ENCODE data around the gene RNASE2. TPM values are rescaled to one million over a fixed set of nuclear protein-coding genes. Genes with fewer than 3 reads are reported as not detected.

The RNASE2 gene
- total RNA-seq, 4 donors from 2014 or later = 0.82 to 1.6 (median 0.91) TPM; not detected in 1

GRCh38 chr14:20998139-20998538 lies 42.9 kb downstream of the RNASE2 start:
- H3K9me3 ChIP-seq = no peaks in the 10 kb centered on the region
- H3K4me3 ChIP-seq = no peak overlapping the region
- DNase-seq = no peak
- in situ Hi-C loops (cut with MboI; ENCODE audit: low sequenced_read_pairs in 4 of 4) = loop anchor here in 2 of 4 donors (25.0 kb wide), 1 partner anchor 661 kb away; the partner anchor contains the start of genes CCNB1IP1 (in 2 of the 2) and PARP2 (in 2 of the 2)
- no peaks in the 10 kb centered on the region for H3K27me3 ChIP-seq
- no peaks in the 10 kb centered on the region for H3K4me1 ChIP-seq
- no peak for TF ChIP-seq CTCF (IDR thresholded peaks at IDR 0.05 in 4 of 5, conservative IDR thresholded peaks at IDR 0.05 in 1 of 5)
- no peak for TF ChIP-seq POLR2A (IDR thresholded peaks at IDR 0.05)
- intact Hi-C loops (cut with DNase I; ENCODE audit: low total_unique reads) = loop anchor here (10.0 kb wide), 1 partner anchor 217 kb away; no protein-coding TSS in a partner anchor
- peaks cover 0 to 43% of the 10 kb centered on the region in 2 donors for H3K36me3 ChIP-seq
- no peak for ATAC-seq
- H3K27ac ChIP-seq = no peak overlapping the region

- intact Hi-C loops (cut with DNase I; ENCODE audit: low total_unique reads) (loop anchor here (10.0 kb wide), 1 partner anchor 216 kb away; no protein-coding TSS in a partner anchor), in situ Hi-C loops (cut with MboI; ENCODE audit: low sequenced_read_pairs in 4 of 4) (loop anchor here in 2 of 4 donors (25.0 kb wide), 1 partner anchor 662 kb away; the partner anchor contains the start of genes CCNB1IP1 (in 2 of the 2) and PARP2 (in 2 of the 2))
- H3K9me3 ChIP-seq = no peaks in the 10 kb centered on the region
- DNase-seq (peak in 1 of 2 donors; percentile 62), ATAC-seq (peak; percentile 19 to 67)
- H3K36me3 ChIP-seq = peaks cover 0 to 37% of the 10 kb centered on the region in 2 donors
- no peaks in the 10 kb centered on the region for H3K27me3 ChIP-seq
- no peaks in the 10 kb centered on the region for H3K4me1 ChIP-seq
- no peak for TF ChIP-seq CTCF (IDR thresholded peaks at IDR 0.05 in 4 of 5, conservative IDR thresholded peaks at IDR 0.05 in 1 of 5)
- TF ChIP-seq POLR2A (IDR thresholded peaks at IDR 0.05) = no peak
- H3K27ac ChIP-seq = no peak within 1 kb of the TSS
- no peak within 1 kb of the TSS for H3K4me3 ChIP-seq
Observed at GRCh38 chr14:20998674-20999366, 43.5 kb downstream of the RNASE2 start, which contains the start of gene SLC39A2. Gene SLC39A2, plus strand, starts transcription at chr14:20999293. Its CDS starts 154 bp downstream, at chr14:20999447.

- Histone ChIP-seq H3K4me3 (no peak overlapping the region), H3K27me3 (no peaks in the 10 kb centered on the region), H3K4me1 (no peaks in the 10 kb centered on the region), H3K9me3 (no peaks in the 10 kb centered on the region), H3K27ac (no peak overlapping the region), H3K36me3 (peaks cover 0 to 29% of the 10 kb centered on the region in 2 donors)
- ATAC-seq (no peak), DNase-seq (no peak)
- in situ Hi-C loops (cut with MboI; ENCODE audit: low sequenced_read_pairs in 4 of 4) (loop anchor here in 2 of 4 donors (25.0 kb wide), 1 partner anchor 662 kb away; the partner anchor contains the start of genes CCNB1IP1 (in 2 of the 2) and PARP2 (in 2 of the 2)), intact Hi-C loops (cut with DNase I; ENCODE audit: low total_unique reads) (loop anchor here (10.0 kb wide), 1 partner anchor 215 kb away; no protein-coding TSS in a partner anchor)
- TF ChIP-seq POLR2A (IDR thresholded peaks at IDR 0.05) (no peak), CTCF (IDR thresholded peaks at IDR 0.05 in 4 of 5, conservative IDR thresholded peaks at IDR 0.05 in 1 of 5) (no peak)
Observed at GRCh38 chr14:20999591-20999990, 44.3 kb downstream of the RNASE2 start.

- peaks cover 0 to 13% of the 10 kb centered on the region in 2 donors for H3K36me3 ChIP-seq
- peak in 1 of 2 donors; percentile 4 for ATAC-seq
- H3K4me3 ChIP-seq = no peak overlapping the region
- H3K27me3 ChIP-seq = no peaks in the 10 kb centered on the region
- in situ Hi-C loops (cut with MboI; ENCODE audit: low sequenced_read_pairs in 4 of 4) (no loop called here), intact Hi-C loops (cut with DNase I; ENCODE audit: low total_unique reads) (no loop called here)
- no peaks in the 10 kb centered on the region for H3K9me3 ChIP-seq
- H3K4me1 ChIP-seq = no peaks in the 10 kb centered on the region
- no peak overlapping the region for H3K27ac ChIP-seq
- TF ChIP-seq CTCF (IDR thresholded peaks at IDR 0.05 in 4 of 5, conservative IDR thresholded peaks at IDR 0.05 in 1 of 5) (no peak), POLR2A (IDR thresholded peaks at IDR 0.05) (no peak)
- no peak for DNase-seq
Observed at GRCh38 chr14:21001218-21001617, 45.9 kb downstream of the RNASE2 start.
